Activated T-cell treated with anti-CD3 and anti-CD28 coated beads, Interleukin-2, amount 50 U/mL, for 4 hours (primary cell): ENCODE data around the gene TSSK6. TPM values are rescaled to one million over a fixed set of nuclear protein-coding genes. Genes with fewer than 3 reads are reported as not detected.

Source experiments
- ATAC-seq, 2 donors: fragments of 200-7000 bp; cut with Tn5 transposase; one replicate each; pipeline ENCODE4 v1.10.0; 2021
- DNase-seq: peaks from one replicate; pipeline ENCODE4 v3.0.0-alpha.2; 2020
- H3K27me3 Mint-ChIP-seq: one replicate; pipeline ENCODE4 v1.8.0; 2021; ENCODE audit warnings: low read depth, mixed read lengths
- H3K36me3 Mint-ChIP-seq: one replicate; pipeline ENCODE4 v1.8.0; 2022; ENCODE audit warnings: mixed read lengths; ENCODE audit not compliant: insufficient read depth
- H3K4me1 Mint-ChIP-seq: one replicate; pipeline ENCODE4 v1.8.0; 2021; ENCODE audit warnings: low read depth, mixed read lengths
- H3K4me3 Mint-ChIP-seq: one replicate; pipeline ENCODE4 v1.8.0; 2021; ENCODE audit warnings: mild to moderate bottlenecking, moderate library complexity, mixed read lengths
- H3K9me3 Mint-ChIP-seq: one replicate; pipeline ENCODE4 v1.8.0; 2021; ENCODE audit warnings: mixed read lengths
- total RNA-seq, 3 donors: library from RNA; stranded (reverse); gene quantifications; one replicate each; pipeline ENCODE4 v1.2.1, GENCODE V29; 2021

Gene TSSK6
- total RNA-seq, 3 donors from 2014 or later: 3.6 to 3.8 (median 3.8) TPM

- Mint-ChIP-seq H3K36me3 (peaks cover 3% of the 10 kb centered on the region), H3K4me3 (no peak within 1 kb of the TSS), H3K9me3 (no peaks in the 10 kb centered on the region), H3K4me1 (peaks cover 4% of the 10 kb centered on the region), H3K27me3 (no peaks in the 10 kb centered on the region)
- DNase-seq (no peak), ATAC-seq (no peak)
Measured at GRCh38 chr19:19528721-19529490, 13.6 kb upstream of the TSSK6 start, which contains the start of gene YJEFN3. Gene YJEFN3, plus strand, starts transcription at chr19:19528911. Its CDS starts 22 bp downstream, at chr19:19528933.

GRCh38 chr19:19527674-19528625, 12.6 kb upstream of the TSSK6 start:
- Mint-ChIP-seq H3K36me3 (peaks cover 5% of the 10 kb centered on the region), H3K27me3 (no peaks in the 10 kb centered on the region), H3K4me3 (no peak overlapping the region), H3K9me3 (no peaks in the 10 kb centered on the region), H3K4me1 (peaks cover 4% of the 10 kb centered on the region)
- DNase-seq (no peak), ATAC-seq (no peak)

- ATAC-seq: no peak
- no peak for DNase-seq
- Mint-ChIP-seq H3K4me1 (peaks cover 9% of the 10 kb centered on the region), H3K27me3 (no peaks in the 10 kb centered on the region), H3K9me3 (no peaks in the 10 kb centered on the region), H3K4me3 (no peak overlapping the region), H3K36me3 (peaks cover 7% of the 10 kb centered on the region)
Measured at GRCh38 chr19:19527371-19527656, 12.0 kb upstream of the TSSK6 start.

- ATAC-seq (no peak), DNase-seq (no peak)
- peaks cover 6% of the 10 kb centered on the region for H3K36me3 Mint-ChIP-seq
- H3K4me1 Mint-ChIP-seq: peaks cover 6% of the 10 kb centered on the region
- H3K27me3 Mint-ChIP-seq: no peaks in the 10 kb centered on the region
- no peaks in the 10 kb centered on the region for H3K9me3 Mint-ChIP-seq
- no peak overlapping the region for H3K4me3 Mint-ChIP-seq
Measured at GRCh38 chr19:19526581-19527370, 11.4 kb upstream of the TSSK6 start.

- Mint-ChIP-seq H3K36me3 (peaks cover 9% of the 10 kb centered on the region), H3K27me3 (no peaks in the 10 kb centered on the region), H3K4me1 (peaks cover 9% of the 10 kb centered on the region), H3K4me3 (no peak overlapping the region), H3K9me3 (no peaks in the 10 kb centered on the region)
- DNase-seq (no peak), ATAC-seq (no peak)
Measured at GRCh38 chr19:19525611-19526380, 10.4 kb upstream of the TSSK6 start.

GRCh38 chr19:19524053-19524452, 8.7 kb upstream of the TSSK6 start:
- Mint-ChIP-seq H3K4me3 (no peak overlapping the region), H3K36me3 (peaks cover 17% of the 10 kb centered on the region), H3K4me1 (peaks cover 23% of the 10 kb centered on the region), H3K27me3 (no peaks in the 10 kb centered on the region), H3K9me3 (no peaks in the 10 kb centered on the region)
- ATAC-seq: no peak
- DNase-seq: no peak

GRCh38 chr19:19523177-19523576, 7.8 kb upstream of the TSSK6 start:
- H3K4me1 Mint-ChIP-seq: peaks cover 23% of the 10 kb centered on the region
- ATAC-seq (no peak), DNase-seq (no peak)
- no peak overlapping the region for H3K4me3 Mint-ChIP-seq
- H3K36me3 Mint-ChIP-seq: peaks cover 17% of the 10 kb centered on the region
- no peaks in the 10 kb centered on the region for H3K27me3 Mint-ChIP-seq
- H3K9me3 Mint-ChIP-seq: no peaks in the 10 kb centered on the region

- H3K9me3 Mint-ChIP-seq: no peaks in the 10 kb centered on the region
- DNase-seq (no peak), ATAC-seq (no peak)
- H3K27me3 Mint-ChIP-seq: no peaks in the 10 kb centered on the region
- H3K4me1 Mint-ChIP-seq: peaks cover 35% of the 10 kb centered on the region
- H3K4me3 Mint-ChIP-seq: no peak overlapping the region
- H3K36me3 Mint-ChIP-seq: peaks cover 17% of the 10 kb centered on the region
Measured at GRCh38 chr19:19520989-19521388, 5.6 kb upstream of the TSSK6 start.

- Mint-ChIP-seq H3K27me3 (no peaks in the 10 kb centered on the region), H3K4me1 (peaks cover 29% of the 10 kb centered on the region), H3K9me3 (no peaks in the 10 kb centered on the region), H3K36me3 (peaks cover 13% of the 10 kb centered on the region), H3K4me3 (peak overlapping the region; percentile 92)
- DNase-seq: no peak
- no peak for ATAC-seq
Measured at GRCh38 chr19:19517235-19517619, 1.9 kb upstream of the TSSK6 start.

GRCh38 chr19:19515642-19516519, 533 bp upstream of the TSSK6 start, which contains the start of gene NDUFA13:
Gene NDUFA13, plus strand, starts transcription at chr19:19516225. Its CDS starts 14 bp downstream, at chr19:19516239.
- ATAC-seq (peak; percentile 92 to 93), DNase-seq (peak; percentile 92)
- peak within 1 kb of the TSS; percentile 92 for H3K4me3 Mint-ChIP-seq
- no peaks in the 10 kb centered on the region for H3K9me3 Mint-ChIP-seq
- H3K27me3 Mint-ChIP-seq: no peaks in the 10 kb centered on the region
- peaks cover 27% of the 10 kb centered on the region for H3K4me1 Mint-ChIP-seq
- H3K36me3 Mint-ChIP-seq: peaks cover 11% of the 10 kb centered on the region

- H3K4me1 Mint-ChIP-seq: peaks cover 14% of the 10 kb centered on the region
- H3K4me3 Mint-ChIP-seq: peak overlapping the region; percentile 31
- H3K36me3 Mint-ChIP-seq: peaks cover 2% of the 10 kb centered on the region
- ATAC-seq (no peak), DNase-seq (no peak)
- H3K9me3 Mint-ChIP-seq: no peaks in the 10 kb centered on the region
- H3K27me3 Mint-ChIP-seq: no peaks in the 10 kb centered on the region
Measured at GRCh38 chr19:19514215-19514657, 1.1 kb downstream of the TSSK6 start.

- Mint-ChIP-seq H3K27me3 (no peaks in the 10 kb centered on the region), H3K4me1 (peaks cover 12% of the 10 kb centered on the region), H3K9me3 (no peaks in the 10 kb centered on the region), H3K36me3 (no peaks in the 10 kb centered on the region), H3K4me3 (no peak overlapping the region)
- DNase-seq (no peak), ATAC-seq (no peak)
Measured at GRCh38 chr19:19513682-19514081, 1.7 kb downstream of the TSSK6 start.

GRCh38 chr19:19510432-19510831, 4.9 kb downstream of the TSSK6 start:
- Mint-ChIP-seq H3K27me3 (no peaks in the 10 kb centered on the region), H3K4me1 (no peaks in the 10 kb centered on the region), H3K9me3 (no peaks in the 10 kb centered on the region), H3K36me3 (peaks cover 8% of the 10 kb centered on the region), H3K4me3 (no peak overlapping the region)
- ATAC-seq (no peak), DNase-seq (no peak)
